ENCODE data around the gene IFT122.

The IFT122 gene

GRCh38 chr3:129440618-129441190, 680 bp downstream of the IFT122 start:
- Mint-ChIP-seq H3K27me3 (ENCODE audit: low read depth) (no peaks in the 10 kb centered on the region), H3K9me3 (no peaks in the 10 kb centered on the region), H3K4me3 (peak overlapping the region; percentile 93), H3K36me3 (ENCODE audit: low read depth) (peaks cover 23% of the 10 kb centered on the region), H3K27ac (peak overlapping the region; percentile 99), H3K4me1 (ENCODE audit: low read depth) (peaks cover 46% of the 10 kb centered on the region)
- no peak for DNase-seq (ENCODE audit: low spot score)

GRCh38 chr3:129441215-129441614, 1.2 kb downstream of the IFT122 start:
- peak; percentile 13 for DNase-seq (ENCODE audit: low spot score)
- Mint-ChIP-seq H3K9me3 (no peaks in the 10 kb centered on the region), H3K27me3 (ENCODE audit: low read depth) (no peaks in the 10 kb centered on the region), H3K4me1 (ENCODE audit: low read depth) (peaks cover 45% of the 10 kb centered on the region), H3K36me3 (ENCODE audit: low read depth) (peaks cover 21% of the 10 kb centered on the region), H3K4me3 (peak overlapping the region; percentile 93), H3K27ac (peak overlapping the region; percentile 99)

GRCh38 chr3:129441782-129442181, 1.8 kb downstream of the IFT122 start:
- H3K36me3 Mint-ChIP-seq (ENCODE audit: low read depth) = peaks cover 16% of the 10 kb centered on the region
- H3K9me3 Mint-ChIP-seq = no peaks in the 10 kb centered on the region
- H3K4me1 Mint-ChIP-seq (ENCODE audit: low read depth) = peaks cover 40% of the 10 kb centered on the region
- peak overlapping the region; percentile 99 for H3K27ac Mint-ChIP-seq
- no peaks in the 10 kb centered on the region for H3K27me3 Mint-ChIP-seq (ENCODE audit: low read depth)
- no peak for DNase-seq (ENCODE audit: low spot score)
- peak overlapping the region; percentile 93 for H3K4me3 Mint-ChIP-seq

- H3K4me1 Mint-ChIP-seq (ENCODE audit: low read depth) = peaks cover 36% of the 10 kb centered on the region
- no peaks in the 10 kb centered on the region for H3K27me3 Mint-ChIP-seq (ENCODE audit: low read depth)
- H3K36me3 Mint-ChIP-seq (ENCODE audit: low read depth) = peaks cover 11% of the 10 kb centered on the region
- no peak for DNase-seq (ENCODE audit: low spot score)
- peak overlapping the region; percentile 35 for H3K4me3 Mint-ChIP-seq
- no peak overlapping the region for H3K27ac Mint-ChIP-seq
- no peaks in the 10 kb centered on the region for H3K9me3 Mint-ChIP-seq
Measured at GRCh38 chr3:129442486-129442885, 2.5 kb downstream of the IFT122 start.

GRCh38 chr3:129442947-129443346, 2.9 kb downstream of the IFT122 start:
- peaks cover 31% of the 10 kb centered on the region for H3K4me1 Mint-ChIP-seq (ENCODE audit: low read depth)
- H3K4me3 Mint-ChIP-seq = peak overlapping the region; percentile 35
- H3K9me3 Mint-ChIP-seq = no peaks in the 10 kb centered on the region
- H3K27me3 Mint-ChIP-seq (ENCODE audit: low read depth) = no peaks in the 10 kb centered on the region
- no peak for DNase-seq (ENCODE audit: low spot score)
- H3K36me3 Mint-ChIP-seq (ENCODE audit: low read depth) = peaks cover 7% of the 10 kb centered on the region
- H3K27ac Mint-ChIP-seq = no peak overlapping the region

GRCh38 chr3:129445471-129445870, 5.4 kb downstream of the IFT122 start:
- Mint-ChIP-seq H3K4me3 (no peak overlapping the region), H3K36me3 (ENCODE audit: low read depth) (peaks cover 4% of the 10 kb centered on the region)

GRCh38 chr3:129446926-129447325, 6.9 kb downstream of the IFT122 start:
- peaks cover 4% of the 10 kb centered on the region for H3K36me3 Mint-ChIP-seq (ENCODE audit: low read depth)
- H3K4me1 Mint-ChIP-seq (ENCODE audit: low read depth) = peaks cover 20% of the 10 kb centered on the region
- H3K27ac Mint-ChIP-seq = no peak overlapping the region
- no peak overlapping the region for H3K4me3 Mint-ChIP-seq
- no peaks in the 10 kb centered on the region for H3K27me3 Mint-ChIP-seq (ENCODE audit: low read depth)
- DNase-seq (ENCODE audit: low spot score) = no peak
- no peaks in the 10 kb centered on the region for H3K9me3 Mint-ChIP-seq

More at GRCh38 chr3:129445471-129445870, 5.4 kb downstream of the IFT122 start:
- Mint-ChIP-seq H3K27me3 (ENCODE audit: low read depth) (no peaks in the 10 kb centered on the region), H3K9me3 (no peaks in the 10 kb centered on the region), H3K4me1 (ENCODE audit: low read depth) (peaks cover 28% of the 10 kb centered on the region), H3K27ac (no peak overlapping the region)
- no peak for DNase-seq (ENCODE audit: low spot score)

- H3K36me3 Mint-ChIP-seq (ENCODE audit: low read depth) = peaks cover 10% of the 10 kb centered on the region
- no peak overlapping the region for H3K4me3 Mint-ChIP-seq
- H3K27me3 Mint-ChIP-seq (ENCODE audit: low read depth) = no peaks in the 10 kb centered on the region
- H3K27ac Mint-ChIP-seq = no peak overlapping the region
- no peak for DNase-seq (ENCODE audit: low spot score)
- no peaks in the 10 kb centered on the region for H3K9me3 Mint-ChIP-seq
- peaks cover 17% of the 10 kb centered on the region for H3K4me1 Mint-ChIP-seq (ENCODE audit: low read depth)
Measured at GRCh38 chr3:129448186-129448895, 8.3 kb downstream of the IFT122 start.

DNA sequence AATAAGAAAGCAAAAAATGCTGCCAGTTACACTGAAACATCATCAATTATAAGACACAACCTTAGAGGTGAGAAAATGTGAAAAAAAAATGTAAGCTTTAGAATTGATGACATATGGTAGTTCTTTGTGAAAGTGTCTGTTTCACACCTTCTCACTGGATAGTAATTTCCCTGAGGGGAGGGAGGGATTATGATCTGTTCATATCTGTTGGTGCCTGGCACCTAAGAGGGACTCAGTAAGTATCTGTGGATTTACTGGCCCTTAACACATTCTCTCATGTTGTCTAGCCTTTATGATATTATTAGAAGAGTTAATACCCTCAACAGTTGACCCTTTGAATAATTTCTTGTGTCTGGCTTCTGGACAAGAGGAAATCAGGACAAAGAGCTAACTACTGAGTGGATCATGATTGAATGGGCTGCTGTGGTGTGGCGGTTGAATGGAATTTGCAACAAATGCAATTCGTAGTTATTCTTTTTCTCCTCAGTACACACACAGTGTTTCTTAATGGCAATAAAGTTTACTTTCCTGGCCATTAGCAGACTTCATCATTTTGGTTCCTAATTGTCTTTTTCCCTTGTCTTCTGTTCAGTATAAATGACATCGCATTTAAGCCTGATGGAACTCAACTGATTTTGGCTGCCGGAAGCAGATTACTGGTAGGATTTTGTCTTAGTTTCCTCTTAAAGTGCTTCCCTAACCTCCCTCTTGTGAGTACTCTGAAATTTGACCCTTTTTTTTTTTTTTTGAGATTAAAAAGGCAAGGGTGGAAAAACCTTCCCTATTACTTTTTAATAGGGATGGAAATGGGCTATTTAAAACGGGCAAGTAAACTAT, 9.5 kb downstream of the IFT122 start:
- Mint-ChIP-seq H3K9me3 (no peaks in the 10 kb centered on the region), H3K27ac (no peak overlapping the region), H3K27me3 (ENCODE audit: low read depth) (no peaks in the 10 kb centered on the region), H3K4me3 (no peak overlapping the region), H3K36me3 (ENCODE audit: low read depth) (peaks cover 12% of the 10 kb centered on the region), H3K4me1 (ENCODE audit: low read depth) (peaks cover 11% of the 10 kb centered on the region)
- no peak for DNase-seq (ENCODE audit: low spot score)

DNA sequence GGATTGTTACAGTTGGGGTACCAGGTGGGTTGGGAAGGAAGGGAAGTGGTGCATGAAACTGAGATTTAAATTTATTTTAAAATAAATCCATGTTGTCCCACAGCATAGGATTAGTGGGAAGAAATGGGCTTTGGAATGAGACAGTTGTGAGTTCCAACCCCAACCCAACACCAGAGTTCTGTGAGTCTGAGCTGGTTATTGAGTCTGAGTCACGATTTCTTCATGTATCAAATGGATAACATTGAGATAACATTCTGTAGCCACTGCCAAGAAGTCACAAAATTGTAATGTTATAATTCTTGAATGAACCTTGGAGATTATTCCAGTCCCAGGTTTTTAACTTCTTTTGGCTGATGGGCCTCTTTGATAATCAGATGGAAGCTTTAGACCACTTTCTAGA, 13.7 kb downstream of the IFT122 start:
- no peak for DNase-seq (ENCODE audit: low spot score)
- Mint-ChIP-seq H3K36me3 (ENCODE audit: low read depth) (peaks cover 12% of the 10 kb centered on the region), H3K27me3 (ENCODE audit: low read depth) (no peaks in the 10 kb centered on the region), H3K27ac (no peak overlapping the region), H3K4me3 (no peak overlapping the region), H3K9me3 (no peaks in the 10 kb centered on the region), H3K4me1 (ENCODE audit: low read depth) (peaks cover 10% of the 10 kb centered on the region)

DNA sequence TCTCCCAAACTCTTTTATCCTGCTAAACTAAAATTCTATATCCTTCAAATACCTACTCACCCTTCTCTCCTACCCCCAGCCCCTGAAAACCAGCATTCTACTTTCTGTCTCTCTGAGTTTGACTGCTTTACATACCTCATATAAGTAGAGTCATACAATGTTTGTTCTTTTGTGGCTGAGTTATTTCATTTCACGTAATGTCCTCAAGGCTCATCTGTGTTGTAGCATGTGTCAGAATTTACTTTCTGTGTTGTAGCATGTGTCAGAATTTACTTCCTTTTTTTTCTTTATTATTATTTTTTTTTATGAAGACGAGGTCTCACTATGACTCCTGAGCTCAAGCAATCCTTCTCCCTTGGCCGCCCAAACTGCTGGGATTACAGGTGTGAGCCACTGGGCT, 20.1 kb downstream of the IFT122 start:
- no peak for DNase-seq (ENCODE audit: low spot score)
- Mint-ChIP-seq H3K9me3 (no peaks in the 10 kb centered on the region), H3K4me3 (no peak overlapping the region), H3K27ac (no peak overlapping the region), H3K4me1 (ENCODE audit: low read depth) (peaks cover 12% of the 10 kb centered on the region), H3K36me3 (ENCODE audit: low read depth) (peaks cover 10% of the 10 kb centered on the region), H3K27me3 (ENCODE audit: low read depth) (no peaks in the 10 kb centered on the region)

- no peak overlapping the region for H3K27ac Mint-ChIP-seq
- H3K4me3 Mint-ChIP-seq = no peak overlapping the region
- H3K9me3 Mint-ChIP-seq = no peaks in the 10 kb centered on the region
- H3K4me1 Mint-ChIP-seq (ENCODE audit: low read depth) = peaks cover 12% of the 10 kb centered on the region
- H3K36me3 Mint-ChIP-seq (ENCODE audit: low read depth) = peaks cover 10% of the 10 kb centered on the region
- H3K27me3 Mint-ChIP-seq (ENCODE audit: low read depth) = no peaks in the 10 kb centered on the region
- DNase-seq (ENCODE audit: low spot score) = no peak
Measured at GRCh38 chr3:129460572-129460971, 20.5 kb downstream of the IFT122 start.

GRCh38 chr3:129461022-129461421, 21.0 kb downstream of the IFT122 start:
- DNase-seq (ENCODE audit: low spot score) = no peak
- H3K27ac Mint-ChIP-seq = no peak overlapping the region
- H3K4me1 Mint-ChIP-seq (ENCODE audit: low read depth) = peaks cover 12% of the 10 kb centered on the region
- H3K36me3 Mint-ChIP-seq (ENCODE audit: low read depth) = peaks cover 10% of the 10 kb centered on the region
- no peaks in the 10 kb centered on the region for H3K27me3 Mint-ChIP-seq (ENCODE audit: low read depth)
- H3K9me3 Mint-ChIP-seq = no peaks in the 10 kb centered on the region
- H3K4me3 Mint-ChIP-seq = no peak overlapping the region

DNA sequence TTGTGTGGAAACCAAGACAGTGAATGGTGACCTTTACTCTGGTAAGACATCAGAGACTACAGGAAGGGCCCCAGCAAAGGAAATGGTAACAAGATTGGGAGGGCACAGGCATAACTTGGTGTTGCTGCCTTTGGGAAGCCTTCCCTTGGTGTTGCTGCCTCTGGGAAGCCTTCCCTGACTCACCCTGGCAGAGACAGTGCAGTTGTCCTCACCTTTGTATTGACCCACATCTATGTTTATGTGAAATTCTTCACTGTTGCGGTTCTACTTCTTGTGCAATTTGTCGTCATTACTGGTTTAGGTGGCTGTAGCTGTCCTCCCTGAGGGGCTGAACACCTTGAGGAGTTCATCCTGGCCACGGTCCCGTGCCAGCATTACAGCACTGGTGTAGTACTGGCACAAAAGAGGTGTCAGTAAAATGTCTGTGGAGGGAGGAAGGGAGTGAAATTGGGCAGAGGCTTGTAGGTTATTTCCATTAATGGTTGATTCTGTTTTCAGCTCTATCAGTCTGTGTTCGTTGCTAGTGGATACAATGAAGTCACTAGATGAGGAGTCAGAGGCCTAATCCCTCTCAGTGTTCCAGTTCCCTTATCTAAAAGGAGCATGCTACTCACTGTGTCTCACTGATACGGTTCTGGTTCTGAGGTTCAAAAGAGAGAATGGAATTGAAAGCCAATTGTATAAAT, 21.6 kb downstream of the IFT122 start:
- Mint-ChIP-seq H3K27ac (no peak overlapping the region), H3K36me3 (ENCODE audit: low read depth) (peaks cover 10% of the 10 kb centered on the region), H3K27me3 (ENCODE audit: low read depth) (no peaks in the 10 kb centered on the region), H3K4me1 (ENCODE audit: low read depth) (peaks cover 12% of the 10 kb centered on the region), H3K9me3 (no peaks in the 10 kb centered on the region), H3K4me3 (no peak overlapping the region)
- DNase-seq (ENCODE audit: low spot score) = no peak

All from T-helper 2 cell treated with Interferon-gamma antibody and Interleukin-4, amounts not matched to agents 5 μg/mL and 100 μg/mL, for 36 hours (primary cell).